GM21737 (cell line): Measurements from ENCODE around the gene PHAX.
"Not testable (repeated sequence)": the region's sequence is repeated elsewhere in the genome, so short reads cannot be mapped to it uniquely, and the experiment has no call there.

Experiments used
- ATAC-seq: cut with Tn5 transposase; IDR thresholded peaks from one replicate; pipeline ENCODE4 v1.9.1; 2021; ENCODE audit warnings: mild to moderate bottlenecking, moderate library complexity; ENCODE audit not compliant: unreplicated experiment

Gene PHAX, protein sequence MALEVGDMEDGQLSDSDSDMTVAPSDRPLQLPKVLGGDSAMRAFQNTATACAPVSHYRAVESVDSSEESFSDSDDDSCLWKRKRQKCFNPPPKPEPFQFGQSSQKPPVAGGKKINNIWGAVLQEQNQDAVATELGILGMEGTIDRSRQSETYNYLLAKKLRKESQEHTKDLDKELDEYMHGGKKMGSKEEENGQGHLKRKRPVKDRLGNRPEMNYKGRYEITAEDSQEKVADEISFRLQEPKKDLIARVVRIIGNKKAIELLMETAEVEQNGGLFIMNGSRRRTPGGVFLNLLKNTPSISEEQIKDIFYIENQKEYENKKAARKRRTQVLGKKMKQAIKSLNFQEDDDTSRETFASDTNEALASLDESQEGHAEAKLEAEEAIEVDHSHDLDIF

GRCh38 chr5:126600631-126601511 lies at the start of gene PHAX:
Gene PHAX (plus strand): TSS chr5:126600947. CDS start chr5:126600963, 16 bp downstream.
- ATAC-seq, result peak; percentile 98

- no peak for ATAC-seq
These were observed 48.1 kb upstream of the PHAX start for GRCh38 chr5:126552614-126553013.

DNA sequence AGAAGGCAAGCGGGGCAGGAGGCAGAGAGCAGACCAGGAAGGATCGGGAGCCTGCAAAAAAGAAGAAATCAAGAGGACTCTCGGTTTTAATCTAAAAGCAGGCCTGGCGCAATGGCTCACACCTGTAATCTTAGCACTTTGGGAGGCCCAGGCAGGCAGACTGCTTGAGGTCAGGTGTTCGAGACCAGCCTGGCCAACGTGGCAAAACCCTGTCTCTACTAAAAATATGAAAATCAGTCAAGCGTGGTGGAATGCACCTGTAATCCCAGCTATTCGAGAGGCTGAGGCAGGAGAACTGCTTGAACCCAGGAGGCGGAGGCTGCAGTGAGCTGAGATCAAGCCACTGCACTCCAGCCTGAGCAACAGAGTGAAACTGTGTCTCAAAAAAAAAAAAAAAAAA lies 45.6 kb upstream of the PHAX start:
- not testable (repeated sequence) for ATAC-seq

DNA sequence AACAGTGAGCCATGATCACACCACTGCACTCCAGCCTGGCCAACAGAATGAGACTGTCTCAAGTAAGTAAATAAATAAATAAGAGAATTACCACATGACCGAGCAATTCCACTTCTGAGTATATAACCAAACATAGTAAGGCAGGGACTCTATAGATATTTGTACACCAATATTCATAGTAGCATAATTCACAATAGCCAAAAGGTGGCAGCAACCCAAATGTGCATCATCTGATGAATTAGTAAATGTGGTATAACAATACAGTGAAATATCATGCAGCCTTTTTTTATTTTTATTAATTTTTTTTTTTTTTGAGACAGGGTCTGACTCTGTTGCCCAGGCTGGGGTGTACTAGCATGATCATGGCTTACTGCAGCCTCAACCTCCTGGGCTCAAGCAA lies 38.8 kb upstream of the PHAX start:
- no peak for ATAC-seq

- peak; percentile 73 for ATAC-seq
These were observed 37.9 kb upstream of the PHAX start for GRCh38 chr5:126562823-126563222.

- ATAC-seq, result no peak
These were observed 32.5 kb upstream of the PHAX start for GRCh38 chr5:126568206-126568755.

DNA sequence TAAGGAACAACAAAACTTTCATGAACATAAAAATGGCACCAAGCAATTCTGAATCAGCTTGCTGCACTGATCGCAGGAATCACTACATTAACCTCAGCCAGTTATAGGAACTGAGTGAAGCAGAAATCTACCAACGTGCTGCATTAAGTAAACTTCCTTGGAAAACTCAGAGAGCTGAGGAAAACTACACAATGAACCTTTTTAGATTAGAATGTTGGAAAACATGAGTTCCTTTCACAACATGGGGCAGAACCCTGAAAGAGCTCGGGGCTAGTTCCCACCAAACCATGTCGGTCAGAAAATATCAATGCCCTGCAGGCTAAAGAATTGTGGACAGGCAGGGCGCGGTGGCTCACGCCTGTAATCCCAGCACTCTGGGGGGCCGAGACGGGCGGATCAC lies 25.1 kb upstream of the PHAX start:
- ATAC-seq, result no peak

- ATAC-seq, result no peak
These were observed 23.8 kb upstream of the PHAX start for GRCh38 chr5:126576974-126577373.

- no peak for ATAC-seq
These were observed 23.3 kb upstream of the PHAX start for GRCh38 chr5:126577415-126577814.

- no peak for ATAC-seq
These were observed 21.0 kb upstream of the PHAX start for GRCh38 chr5:126579716-126580115.

- ATAC-seq, result no peak
These were observed 17.0 kb upstream of the PHAX start for GRCh38 chr5:126583761-126584160.

GRCh38 chr5:126587551-126588390 lies 13.0 kb upstream of the PHAX start:
- no peak for ATAC-seq

- ATAC-seq, result no peak
These were observed 11.0 kb upstream of the PHAX start for GRCh38 chr5:126589536-126590297.

- ATAC-seq, result no peak
These were observed 9.2 kb upstream of the PHAX start for GRCh38 chr5:126591549-126591948.

DNA sequence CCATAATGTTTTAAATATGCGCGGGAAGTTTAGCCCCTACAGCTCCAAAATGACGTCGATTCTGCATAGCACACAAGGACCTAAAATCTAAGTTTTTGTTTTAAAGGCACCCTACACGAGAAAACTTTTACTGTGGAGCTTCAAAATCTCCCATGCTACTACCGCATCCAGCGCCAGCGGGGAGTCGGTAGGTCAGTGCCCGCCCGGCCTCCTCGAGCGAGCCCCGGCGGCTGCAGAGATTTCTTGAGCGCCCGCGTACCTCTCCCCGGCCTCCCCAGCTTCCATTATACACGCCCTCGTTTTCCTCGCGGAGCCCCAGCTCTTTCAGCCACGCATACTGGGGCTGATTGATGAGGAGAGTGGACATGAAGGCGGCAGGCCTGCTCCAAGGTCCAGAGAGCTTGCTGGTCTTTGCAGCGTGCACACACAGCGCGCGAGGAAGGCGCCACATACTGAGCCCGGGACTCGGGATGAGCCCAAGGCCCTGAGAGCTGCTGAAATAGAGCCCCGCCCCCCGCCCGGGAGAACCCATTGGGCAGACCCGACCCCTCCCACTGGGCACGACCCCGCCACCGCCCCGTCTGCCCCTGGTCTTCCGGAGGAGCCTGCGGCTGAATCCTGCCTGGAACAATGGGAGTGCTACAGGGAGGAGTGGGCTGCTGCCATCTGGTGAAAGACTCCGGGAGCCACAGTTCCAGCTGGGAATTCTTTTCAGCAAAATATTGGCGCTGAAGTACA lies 5.8 kb upstream of the PHAX start, which contains the start of gene ALDH7A1:
TSS of gene ALDH7A1 (minus strand) at position 472 of the 738 bp plus-strand sequence. CDS start at position 451, 21 bp downstream.
- peak; percentile 83 for ATAC-seq

- ATAC-seq, result no peak
These were observed 5.2 kb upstream of the PHAX start for GRCh38 chr5:126595486-126596083.

DNA sequence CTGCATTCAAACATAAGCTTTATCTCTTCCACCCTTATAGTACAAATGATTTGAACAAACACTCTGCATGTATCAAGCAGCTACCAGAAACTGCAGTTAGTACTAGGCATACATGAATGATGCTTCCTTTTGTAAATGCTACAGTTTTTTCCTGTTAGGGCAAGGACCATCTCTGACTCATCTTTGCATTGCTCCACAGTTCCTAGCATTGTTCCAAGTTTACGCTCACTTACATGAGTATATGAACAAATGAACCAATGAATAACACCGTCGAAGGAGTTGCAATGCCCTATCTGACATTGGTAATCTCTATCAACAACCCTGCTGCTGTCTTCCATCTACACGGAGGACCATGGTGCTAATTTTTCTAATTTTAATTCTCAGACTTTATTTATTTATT lies 3.6 kb upstream of the PHAX start:
- no peak for ATAC-seq

- no peak for ATAC-seq
These were observed 1.2 kb upstream of the PHAX start for GRCh38 chr5:126599499-126599898.
